HCT116 (cell line): ENCODE results near the gene CHL1. TPM values are rescaled to one million over a fixed set of nuclear protein-coding genes. Genes with fewer than 3 reads are reported as not detected.

Experiments used
- ATAC-seq: fragments of 200-7000 bp; cut with Tn5 transposase; 2 replicates; pipeline ENCODE4 v1.9.1; 2020; ENCODE audit warnings: mild to moderate bottlenecking, moderate library complexity
- BruUV-seq: library from RNA; stranded (reverse); fragments of 400-500 nt; replicated peaks from 2 replicates; lab custom pipeline; 2021; lab: Mats Ljungman, UMichigan
- CTCF ChIA-PET: fragments of 300-600 bp; sonication (Branson Sonifier 250); formaldehyde crosslinking; loops from one replicate; lab custom pipeline; 2021; ENCODE audit warnings: antibody characterized with exemption; lab: Charles Lee
- POLR2A ChIA-PET: fragments of 300-600, 350-600 bp; sonication (Branson Sonifier 250); formaldehyde crosslinking; loops from one replicate; lab custom pipeline; 2021; ENCODE audit warnings: antibody characterized with exemption; lab: Charles Lee
- RAD21 ChIA-PET, 2 experiments: fragments of 300-600 bp; sonication (Branson Sonifier 250); formaldehyde crosslinking; loops; one replicate each; lab custom pipeline; 2023; ENCODE audit warnings: low total read pairs in 2 of 2; ENCODE audit not compliant: uncharacterized antibody in 2 of 2, unreplicated experiment in 2 of 2, low non-redundant PET in 1 of 2; lab: Charles Lee
- DNase-seq: peaks from one replicate; pipeline ENCODE4 v3.0.0-alpha.2; 2010; ENCODE audit warnings: low read depth, low spot score
- H2AFZ ChIP-seq: fragments of 200-600 bp; shearing (Covaris generic), sonication (generic); 2 replicates; pipeline ENCODE4 v1.6.1; 2017; ENCODE audit warnings: low read depth, mixed run types, mixed read lengths, antibody characterized with exemption, low read length; ENCODE audit not compliant: poor library complexity, severe bottlenecking
- H3K27ac ChIP-seq: 2 replicates; pipeline ENCODE4 v1.5.1; 2012; ENCODE audit warnings: low read depth, low read length
- H3K27me3 ChIP-seq: fragments of 200-600 bp; sonication (generic); 2 replicates; pipeline ENCODE4 v1.6.1; 2016; ENCODE audit warnings: mixed run types, low read length, mixed read lengths; ENCODE audit not compliant: insufficient read depth
- H3K36me3 ChIP-seq, 2 experiments: fragments of 200-500 bp in 1 of 2; fragments of 200-600 bp in 1 of 2; sonication (Bioruptor generic) in 1 of 2; sonication (generic) in 1 of 2; 2 replicates each; pipeline versions ENCODE4 v1.5.1 to v1.6.1; 2014 to 2016; ENCODE audit warnings: low read length in 2 of 2, inconsistent platforms in 1 of 2, mixed read lengths in 1 of 2, mixed run types in 1 of 2; ENCODE audit not compliant: insufficient read depth in 2 of 2, control insufficient read depth in 1 of 2
- H3K4me1 ChIP-seq, 2 experiments: fragments of 200-600 bp in 1 of 2; sonication (generic) in 1 of 2; 2 replicates each; pipeline versions ENCODE4 v1.5.1 to v1.6.1; 2012 to 2017; ENCODE audit warnings: low read length in 2 of 2, inconsistent platforms in 1 of 2, mild to moderate bottlenecking in 1 of 2, mixed read lengths in 1 of 2, mixed run types in 1 of 2, moderate library complexity in 1 of 2; ENCODE audit not compliant: insufficient read depth in 2 of 2, control insufficient read depth in 1 of 2
- H3K4me2 ChIP-seq: fragments of 200-600 bp; sonication (generic); 2 replicates; pipeline ENCODE4 v1.6.1; 2017; ENCODE audit warnings: mixed run types, low read length, mixed read lengths
- H3K4me3 ChIP-seq, 2 experiments: fragments of 200-600 bp in 1 of 2; sonication (generic) in 1 of 2; replicated peaks in 1 of 2; 2 replicates each; pipeline ENCODE4 v1.5.1; 2011 to 2016; ENCODE audit warnings: low read length in 2 of 2, control low read depth in 1 of 2, low read depth in 1 of 2, mild to moderate bottlenecking in 1 of 2, mixed read lengths in 1 of 2, mixed run types in 1 of 2
- H3K79me2 ChIP-seq: fragments of 200-600 bp; sonication (generic); 2 replicates; pipeline ENCODE4 v1.6.1; 2017; ENCODE audit warnings: mild to moderate bottlenecking, mixed run types, low read length, moderate library complexity, mixed read lengths; ENCODE audit not compliant: insufficient read depth
- H3K9ac ChIP-seq: fragments of 200-600 bp; sonication (generic); 2 replicates; pipeline ENCODE4 v1.6.1; 2016; ENCODE audit warnings: low read length, mixed read lengths
- H3K9me2 ChIP-seq: fragments of 200-600 bp; sonication (generic), shearing (Covaris generic); 2 replicates; pipeline ENCODE4 v1.6.1; 2017; ENCODE audit warnings: mixed run types, mild to moderate bottlenecking, moderate library complexity; ENCODE audit not compliant: insufficient read depth
- H3K9me3 ChIP-seq, 2 experiments: fragments of 200-500 bp in 1 of 2; fragments of 200-600 bp in 1 of 2; sonication (Bioruptor generic) in 1 of 2; sonication (generic) in 1 of 2; 2 replicates each; pipeline ENCODE4 v1.6.1; 2014 to 2017; ENCODE audit warnings: low read length in 2 of 2, mixed read lengths in 2 of 2, inconsistent platforms in 1 of 2, low read depth in 1 of 2, mild to moderate bottlenecking in 1 of 2, mixed run types in 1 of 2, moderate library complexity in 1 of 2; ENCODE audit not compliant: control insufficient read depth in 1 of 2, insufficient read depth in 1 of 2
- H4K20me1 ChIP-seq: fragments of 200-600 bp; sonication (generic), shearing (Covaris generic); 2 replicates; pipeline ENCODE4 v1.6.1; 2017; ENCODE audit warnings: mixed run types, mild to moderate bottlenecking, moderate library complexity; ENCODE audit not compliant: insufficient read depth
- EGR1 ChIP-seq: IDR thresholded peaks from 2 replicates; pipeline ENCODE4 v1.6.1; 2012; ENCODE audit warnings: low read depth
- ELF1 ChIP-seq: IDR thresholded peaks from 2 replicates; pipeline ENCODE4 v1.6.1; 2012; ENCODE audit warnings: low read depth, borderline replicate concordance
- EZH2 ChIP-seq: fragments of 200-600 bp; sonication (generic); IDR thresholded peaks from 2 replicates; pipeline ENCODE4 v1.6.1; 2017; ENCODE audit warnings: antibody characterized with exemption, mixed run types
- JUND ChIP-seq: IDR thresholded peaks from 2 replicates; pipeline ENCODE4 v1.6.1; 2012
- MAX ChIP-seq: IDR thresholded peaks from 2 replicates; pipeline ENCODE4 v1.6.1; 2012
- POLR2AphosphoS5 ChIP-seq: IDR thresholded peaks from 2 replicates; pipeline ENCODE4 v1.6.1; 2011; ENCODE audit warnings: mild to moderate bottlenecking, low read depth, low read length, moderate library complexity
- RAD21 ChIP-seq: IDR thresholded peaks from 2 replicates; pipeline ENCODE4 v1.6.1; 2012; ENCODE audit warnings: low read depth, mild to moderate bottlenecking
- REST ChIP-seq: IDR thresholded peaks from 2 replicates; pipeline ENCODE4 v1.6.1; 2012; ENCODE audit warnings: low read depth
- TCF7L2 ChIP-seq: IDR thresholded peaks from 2 replicates; pipeline ENCODE4 v1.7.0; 2011; ENCODE audit warnings: borderline replicate concordance, inconsistent platforms; ENCODE audit not compliant: insufficient read depth, insufficient read length; ENCODE audit errors: extremely low read depth
- YY1 ChIP-seq: IDR thresholded peaks from 2 replicates; pipeline ENCODE4 v1.6.1; 2011; ENCODE audit warnings: low read length, low read depth, moderate library complexity, mild to moderate bottlenecking; ENCODE audit not compliant: insufficient replicate concordance; ENCODE audit errors: extremely low read depth
- ZFX ChIP-seq: fragments of 450-650 bp; IDR thresholded peaks from 2 replicates; pipeline ENCODE4 v1.6.1; 2017
- intact Hi-C: fragments of 100-400 bp; cut with micrococcal nuclease; formaldehyde crosslinking; loops from 2 replicates; pipeline ENCODE4 v1.10.0; 2022
- total RNA-seq: library from RNA; stranded (reverse); gene quantifications from one replicate; pipeline ENCODE4 v1.2.1, GENCODE V29; 2021; ENCODE audit not compliant: unreplicated experiment
- TF ChIP-seq, protein P1 (sequence below), 3 experiments: fragments of 200-600 bp in 1 of 3; sonication (generic) in 1 of 3; IDR thresholded peaks in 2 of 3; conservative IDR thresholded peaks in 1 of 3; 2 replicates each; pipeline ENCODE4 v1.5.1; 2012 to 2017; ENCODE audit warnings: low read depth in 2 of 3, low read length in 2 of 3, antibody characterized with exemption in 1 of 3, borderline replicate concordance in 1 of 3, control low read depth in 1 of 3, mild to moderate bottlenecking in 1 of 3, mixed read lengths in 1 of 3, mixed run types in 1 of 3, moderate library complexity in 1 of 3; ENCODE audit not compliant: insufficient read depth in 1 of 3
- TF ChIP-seq, protein P2 (sequence below): IDR thresholded peaks from 2 replicates; pipeline ENCODE4 v1.6.1; 2011; ENCODE audit warnings: mild to moderate bottlenecking, low read length, moderate library complexity; ENCODE audit not compliant: insufficient replicate concordance; ENCODE audit errors: extremely low read depth

The CHL1 gene
- total RNA-seq, 1 experiment from 2014 or later = not detected

- no peak overlapping the region for H3K4me2 ChIP-seq
- H3K9me2 ChIP-seq = no peaks in the 10 kb centered on the region
- no TSS peak for BruUV-seq
- no peaks in the 10 kb centered on the region for H3K79me2 ChIP-seq
- intact Hi-C loops = no loop called here
- ChIA-PET POLR2A (no interaction called here), RAD21 (no interaction called here), CTCF (no interaction called here)
- no peak for ATAC-seq
- H3K27me3 ChIP-seq = no peaks in the 10 kb centered on the region
- H4K20me1 ChIP-seq = no peaks in the 10 kb centered on the region
- H3K4me1 ChIP-seq = no peaks in the 10 kb centered on the region
- TF ChIP-seq ZFX = no peak
- no peak for TF ChIP-seq ELF1
- TF ChIP-seq, protein P1, sequence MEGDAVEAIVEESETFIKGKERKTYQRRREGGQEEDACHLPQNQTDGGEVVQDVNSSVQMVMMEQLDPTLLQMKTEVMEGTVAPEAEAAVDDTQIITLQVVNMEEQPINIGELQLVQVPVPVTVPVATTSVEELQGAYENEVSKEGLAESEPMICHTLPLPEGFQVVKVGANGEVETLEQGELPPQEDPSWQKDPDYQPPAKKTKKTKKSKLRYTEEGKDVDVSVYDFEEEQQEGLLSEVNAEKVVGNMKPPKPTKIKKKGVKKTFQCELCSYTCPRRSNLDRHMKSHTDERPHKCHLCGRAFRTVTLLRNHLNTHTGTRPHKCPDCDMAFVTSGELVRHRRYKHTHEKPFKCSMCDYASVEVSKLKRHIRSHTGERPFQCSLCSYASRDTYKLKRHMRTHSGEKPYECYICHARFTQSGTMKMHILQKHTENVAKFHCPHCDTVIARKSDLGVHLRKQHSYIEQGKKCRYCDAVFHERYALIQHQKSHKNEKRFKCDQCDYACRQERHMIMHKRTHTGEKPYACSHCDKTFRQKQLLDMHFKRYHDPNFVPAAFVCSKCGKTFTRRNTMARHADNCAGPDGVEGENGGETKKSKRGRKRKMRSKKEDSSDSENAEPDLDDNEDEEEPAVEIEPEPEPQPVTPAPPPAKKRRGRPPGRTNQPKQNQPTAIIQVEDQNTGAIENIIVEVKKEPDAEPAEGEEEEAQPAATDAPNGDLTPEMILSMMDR (IDR thresholded peaks at IDR 0.05 in 2 of 3, conservative IDR thresholded peaks at IDR 0.05 in 1 of 3; ENCODE audit: borderline replicate concordance in 1 of 3, insufficient read depth in 1 of 3, low read depth in 2 of 3, low read length in 2 of 3) = no peak
- no peak for TF ChIP-seq YY1
- TF ChIP-seq REST = no peak
- no peak for TF ChIP-seq JUND
- TF ChIP-seq, protein P2, sequence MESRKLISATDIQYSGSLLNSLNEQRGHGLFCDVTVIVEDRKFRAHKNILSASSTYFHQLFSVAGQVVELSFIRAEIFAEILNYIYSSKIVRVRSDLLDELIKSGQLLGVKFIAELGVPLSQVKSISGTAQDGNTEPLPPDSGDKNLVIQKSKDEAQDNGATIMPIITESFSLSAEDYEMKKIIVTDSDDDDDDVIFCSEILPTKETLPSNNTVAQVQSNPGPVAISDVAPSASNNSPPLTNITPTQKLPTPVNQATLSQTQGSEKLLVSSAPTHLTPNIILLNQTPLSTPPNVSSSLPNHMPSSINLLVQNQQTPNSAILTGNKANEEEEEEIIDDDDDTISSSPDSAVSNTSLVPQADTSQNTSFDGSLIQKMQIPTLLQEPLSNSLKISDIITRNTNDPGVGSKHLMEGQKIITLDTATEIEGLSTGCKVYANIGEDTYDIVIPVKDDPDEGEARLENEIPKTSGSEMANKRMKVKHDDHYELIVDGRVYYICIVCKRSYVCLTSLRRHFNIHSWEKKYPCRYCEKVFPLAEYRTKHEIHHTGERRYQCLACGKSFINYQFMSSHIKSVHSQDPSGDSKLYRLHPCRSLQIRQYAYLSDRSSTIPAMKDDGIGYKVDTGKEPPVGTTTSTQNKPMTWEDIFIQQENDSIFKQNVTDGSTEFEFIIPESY = no peak
- TF ChIP-seq TCF7L2 = no peak
- TF ChIP-seq EZH2 = no peak
- TF ChIP-seq EGR1 = no peak
- TF ChIP-seq MAX = no peak
- TF ChIP-seq RAD21 = no peak
- TF ChIP-seq POLR2AphosphoS5 = no peak
- no peak for DNase-seq
- peaks cover 22% of the 10 kb centered on the region in 2 experiments; a peak in 2 of 4 replicates for H3K9me3 ChIP-seq
- no peak overlapping the region for H2AFZ ChIP-seq
- no peak overlapping the region for H3K9ac ChIP-seq
- no peak overlapping the region for H3K27ac ChIP-seq
- H3K4me3 ChIP-seq = no peak overlapping the region
- H3K36me3 ChIP-seq = no peaks in the 10 kb centered on the region
These were observed 51.4 kb downstream of the CHL1 start for GRCh38 chr3:247916-248315.
